Measurements from ENCODE around the gene C16orf96. TPM values are rescaled to one million over a fixed set of nuclear protein-coding genes. Genes with fewer than 3 reads are reported as not detected.
A peak's percentile ranks its signal among the peaks of the same experiment; 100 is the strongest.

C16orf96 gene
- total and polyA plus RNA-seq, 2 donors (not counting 3 experiments of a cell fraction or from before 2014, with no cell fraction given), result not detected

DNA sequence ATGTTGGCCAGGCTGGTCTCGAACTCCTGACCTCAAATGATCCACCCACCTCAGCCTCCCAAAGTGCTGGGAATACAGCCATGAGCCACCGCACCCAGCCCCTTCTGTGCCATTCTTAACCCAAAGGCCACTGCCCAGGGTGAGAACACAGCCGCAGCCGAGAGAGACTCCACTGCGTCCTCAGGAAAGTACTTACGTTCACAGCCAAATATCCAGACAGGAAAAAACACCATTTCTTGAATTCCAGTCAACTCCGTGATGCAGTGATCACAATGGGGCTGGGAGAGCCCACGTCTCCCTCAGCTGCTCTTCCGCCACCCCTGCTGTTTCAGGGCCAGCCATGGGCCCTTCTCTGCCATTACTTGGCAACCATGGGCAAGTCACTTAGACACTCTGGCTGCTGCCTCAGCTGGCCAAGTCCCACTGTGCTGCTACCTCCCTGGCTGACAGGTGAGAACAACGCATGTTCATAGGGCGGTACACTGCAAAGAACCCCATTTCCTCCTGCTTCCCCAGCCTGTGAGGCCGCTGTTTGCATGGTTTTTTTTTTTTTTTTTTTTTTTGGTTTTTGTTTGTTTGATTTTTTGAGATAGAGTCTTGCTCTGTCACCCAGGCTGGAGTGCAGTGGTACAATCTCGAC, 21.9 kb upstream of the C16orf96 start:
- Histone ChIP-seq H3K9me3 (replicated peaks; ENCODE audit: control insufficient read depth, insufficient read depth, low read length) (no peaks in the 10 kb centered on the region), H3K9me1 (replicated peaks; ENCODE audit: control insufficient read depth, extremely low read depth, insufficient read depth, low read length) (no peaks in the 10 kb centered on the region), H3K4me2 (ENCODE audit: insufficient read depth, low read length) (no peak overlapping the region), H3K27me3 (ENCODE audit: control insufficient read depth in 2 of 2, insufficient read depth in 2 of 2, low read length in 2 of 2) (no peaks in the 10 kb centered on the region), H3K79me2 (ENCODE audit: control insufficient read depth, insufficient read depth, low read length) (no peaks in the 10 kb centered on the region), H3K27ac (ENCODE audit: insufficient read depth, low read depth, low read length) (peak overlapping the region; percentile 18), H3K36me3 (ENCODE audit: control insufficient read depth in 2 of 2, extremely low read depth in 1 of 2, insufficient read depth in 2 of 2, low read length in 2 of 2) (peaks cover 0 to 6% of the 10 kb centered on the region in 2 experiments), H3K4me1 (ENCODE audit: control insufficient read depth, extremely low read depth, insufficient read depth, low read length) (peaks cover 4% of the 10 kb centered on the region), H3K9ac (replicated peaks; ENCODE audit: extremely low read depth, insufficient read depth, low read length) (no peak overlapping the region), H2AFZ (ENCODE audit: low read depth, low read length) (no peak overlapping the region), H4K20me1 (replicated peaks; ENCODE audit: control insufficient read depth, extremely low read depth, insufficient read depth, low read length) (no peaks in the 10 kb centered on the region), H3K4me3 (replicated peaks in 1 of 3; ENCODE audit: insufficient read depth in 1 of 3, low read depth in 1 of 3, low read length in 3 of 3) (no peak overlapping the region)
- TF ChIP-seq, protein P1, sequence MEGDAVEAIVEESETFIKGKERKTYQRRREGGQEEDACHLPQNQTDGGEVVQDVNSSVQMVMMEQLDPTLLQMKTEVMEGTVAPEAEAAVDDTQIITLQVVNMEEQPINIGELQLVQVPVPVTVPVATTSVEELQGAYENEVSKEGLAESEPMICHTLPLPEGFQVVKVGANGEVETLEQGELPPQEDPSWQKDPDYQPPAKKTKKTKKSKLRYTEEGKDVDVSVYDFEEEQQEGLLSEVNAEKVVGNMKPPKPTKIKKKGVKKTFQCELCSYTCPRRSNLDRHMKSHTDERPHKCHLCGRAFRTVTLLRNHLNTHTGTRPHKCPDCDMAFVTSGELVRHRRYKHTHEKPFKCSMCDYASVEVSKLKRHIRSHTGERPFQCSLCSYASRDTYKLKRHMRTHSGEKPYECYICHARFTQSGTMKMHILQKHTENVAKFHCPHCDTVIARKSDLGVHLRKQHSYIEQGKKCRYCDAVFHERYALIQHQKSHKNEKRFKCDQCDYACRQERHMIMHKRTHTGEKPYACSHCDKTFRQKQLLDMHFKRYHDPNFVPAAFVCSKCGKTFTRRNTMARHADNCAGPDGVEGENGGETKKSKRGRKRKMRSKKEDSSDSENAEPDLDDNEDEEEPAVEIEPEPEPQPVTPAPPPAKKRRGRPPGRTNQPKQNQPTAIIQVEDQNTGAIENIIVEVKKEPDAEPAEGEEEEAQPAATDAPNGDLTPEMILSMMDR (IDR thresholded peaks at IDR 0.05; ENCODE audit: extremely low read depth in 1 of 2, insufficient read depth in 1 of 2, low read depth in 1 of 2, low read length in 2 of 2), result no peak
- TF ChIP-seq MYC (IDR thresholded peaks at IDR 0.05; ENCODE audit: low read depth, low read length) (no peak), POLR2A (IDR thresholded peaks at IDR 0.05; ENCODE audit: low read depth, low read length) (no peak), POLR2AphosphoS5 (IDR thresholded peaks at IDR 0.05; ENCODE audit: insufficient read depth, low read depth, low read length) (no peak), GATA2 (IDR thresholded peaks at IDR 0.05; ENCODE audit: insufficient read depth, insufficient read length, low read depth, low read length) (no peak), JUN (IDR thresholded peaks at IDR 0.05; ENCODE audit: borderline replicate concordance, insufficient read depth, insufficient read length, low read depth) (no peak), FOS (IDR thresholded peaks at IDR 0.05; ENCODE audit: borderline replicate concordance, insufficient read depth, low read length) (no peak), EZH2 (IDR thresholded peaks at IDR 0.05; ENCODE audit: borderline replicate concordance, low read depth, low read length, severe bottlenecking) (no peak)
- TF ChIP-seq, protein P2, sequence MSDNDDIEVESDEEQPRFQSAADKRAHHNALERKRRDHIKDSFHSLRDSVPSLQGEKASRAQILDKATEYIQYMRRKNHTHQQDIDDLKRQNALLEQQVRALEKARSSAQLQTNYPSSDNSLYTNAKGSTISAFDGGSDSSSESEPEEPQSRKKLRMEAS (IDR thresholded peaks at IDR 0.05; ENCODE audit: insufficient read depth, insufficient read length), result no peak
- POLR2A ChIA-PET, result interaction anchor here (0.7 kb wide), 1 partner anchor 57 kb away, joined by 6 read pairs; no protein-coding TSS in a partner anchor
- CTCF ChIA-PET, result interaction anchor here (2.2 kb wide), 1 partner anchor 14 kb away, joined by 7 read pairs; no protein-coding TSS in a partner anchor
- DNase-seq (ENCODE audit: low read depth, low spot score), result peak; percentile 95
- intact Hi-C loops (cut with micrococcal nuclease) (no loop called here), dilution Hi-C loops (cut with MboI; ENCODE audit: extremely low pct_ligation_motif_present, low sequenced_read_pairs) (no loop called here)
- no TSS peak for BruUV-seq (replicated peaks)
- peak; percentile 52 for FAIRE-seq

Measured in endothelial cell of umbilical vein (primary cell).